Right lobe of liver (tissue), 6 donors: ENCODE data around the gene IL6R. TPM values are rescaled to one million over a fixed set of nuclear protein-coding genes. Genes with fewer than 3 reads are reported as not detected.

ENCODE experiments used
- ATAC-seq, 4 donors: fragments of 200-7000 bp; cut with Tn5 transposase; one replicate each; pipeline ENCODE4 v1.9.1; 2020; ENCODE audit warnings: mild to moderate bottlenecking in 4 of 4, moderate library complexity in 4 of 4
- DNase-seq, 3 donors: peaks; one replicate each; pipeline ENCODE4 v3.0.0-alpha.2; 2020
- H3K27ac ChIP-seq, 3 donors: fragments of 200-600 bp; one replicate each; pipeline ENCODE4 v1.8.0; 2022
- H3K27me3 ChIP-seq, 2 donors: fragments of 200-600 bp; one replicate each; pipeline ENCODE4 v1.8.0; 2022
- H3K36me3 ChIP-seq, 4 donors: fragments of 200-600 bp; sonication (generic) in 1 of 4; one replicate each; pipeline versions ENCODE4 v1.5.1 to v1.8.0; 2017 to 2022; ENCODE audit warnings: control low read depth in 1 of 4
- H3K4me1 ChIP-seq, 4 donors: fragments of 200-600 bp; sonication (generic) in 1 of 4; one replicate each; pipeline versions ENCODE4 v1.5.1 to v1.8.0; 2017 to 2022; ENCODE audit warnings: control low read depth in 1 of 4
- H3K4me3 ChIP-seq, 3 donors: fragments of 200-600 bp; one replicate each; pipeline ENCODE4 v1.8.0; 2022
- H3K9me3 ChIP-seq, 4 donors: fragments of 200-600 bp; sonication (generic) in 1 of 4; one replicate each; pipeline versions ENCODE4 v1.5.1 to v1.8.0; 2017 to 2022; ENCODE audit warnings: control low read depth in 1 of 4
- CTCF ChIP-seq, 4 donors: fragments of 200-600 bp in 3 of 4; fragments of 450-650 bp in 1 of 4; IDR thresholded peaks; one replicate each; pipeline versions ENCODE4 v1.5.1 to v1.8.0; 2016 to 2022; ENCODE audit warnings: antibody characterized with exemption in 4 of 4, mild to moderate bottlenecking in 2 of 4
- POLR2A ChIP-seq: fragments of 450-650 bp; IDR thresholded peaks from one replicate; pipeline ENCODE4 v1.6.1; 2017; ENCODE audit warnings: antibody characterized with exemption, mild to moderate bottlenecking
- WGBS: methylation state at CpG from one replicate; pipeline ENCODE4 v1.1.6; 2018; ENCODE audit warnings: low coverage, low lambda C conversion rate; ENCODE audit not compliant: insufficient coverage; ENCODE audit errors: missing lambda C conversion rate; 5-methylcytosine and 5-hydroxymethylcytosine counted together
- intact Hi-C, 2 donors: fragments of 100-400 bp; cut with DNase I; formaldehyde crosslinking; loops; one replicate each; pipeline versions ENCODE4 v1.11.2 to v1.14.1; 2022
- total RNA-seq, 6 experiments: library from RNA; depleted of rRNA in 2 of 6; stranded (reverse); fragments of >200 nt in 2 of 6; fragmentation: NEBNext Ultra II Directional in 3 of 6; extraction: Animal tissue kit (Norgen Biotek cat#: 25700) in 3 of 6; gene quantifications; one replicate each; pipeline versions ENCODE4 v1.1.0 to v1.2.4, GENCODE V29; 2016 to 2023
- donor health status: DM: no; HTN: yes; CAD: no.
- donor health status: DM: no; HTN: no; CAD: no.
- donor health status: DM: no; HTN: no; CAD: no.
- donor health status: DM: no; HTN: yes; CAD: no.
- donor health status: DM: no; HTN: yes; CAD: no.

The IL6R gene
- total RNA-seq, 6 experiments from 2014 or later, result 32.2 to 145 (median 68.2) TPM

DNA sequence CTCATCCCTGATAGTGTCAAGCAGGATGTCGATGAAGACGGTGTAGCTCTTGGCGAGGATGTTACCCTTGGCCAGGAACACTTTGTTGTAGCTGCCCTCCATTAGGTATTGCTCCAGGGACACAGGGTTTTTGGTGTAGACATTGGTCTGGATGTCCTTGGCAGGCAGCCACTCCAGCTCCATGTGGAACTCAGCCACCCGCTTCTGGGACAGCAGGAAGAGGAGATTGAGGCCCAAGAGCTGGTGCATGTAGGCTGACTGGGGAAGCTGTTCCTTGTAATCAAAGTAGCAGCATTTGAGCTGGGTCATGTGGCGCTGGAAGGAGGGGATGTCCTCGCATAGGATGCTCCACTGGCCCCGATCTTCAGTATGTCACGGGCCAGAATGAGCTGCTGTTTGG, 9.5 kb downstream of the IL6R start:
- Histone ChIP-seq H3K4me3 (peak overlapping the region in 2 of 3 donors; percentile 12 to 20), H3K36me3 (no peaks in the 10 kb centered on the region), H3K4me1 (peaks cover 0 to 90% (median 39%) of the 10 kb centered on the region in 4 donors), H3K27ac (peak overlapping the region; percentile 40 to 98 (median 94)), H3K27me3 (no peaks in the 10 kb centered on the region), H3K9me3 (no peaks in the 10 kb centered on the region)
- 19% methylated on average over 4 of the region's 8 CpGs for WGBS
- peak; percentile 27 for TF ChIP-seq POLR2A
- no peak for TF ChIP-seq CTCF (IDR thresholded peaks at IDR 0.05)
- DNase-seq, result peak; percentile 84 to 95 (median 90)
- intact Hi-C loops, result no loop called here
- ATAC-seq, result peak; percentile 22 to 49 (median 24)

- Histone ChIP-seq H3K9me3 (no peaks in the 10 kb centered on the region), H3K4me3 (no peak overlapping the region), H3K4me1 (peaks cover 0 to 92% (median 46%) of the 10 kb centered on the region in 4 donors), H3K27me3 (no peaks in the 10 kb centered on the region), H3K27ac (peak overlapping the region; percentile 17 to 98 (median 94)), H3K36me3 (peaks cover 0 to 5% (median 0%) of the 10 kb centered on the region in 4 donors)
- intact Hi-C loops, result no loop called here
- no peak for DNase-seq
- WGBS, result 90% methylated on average over 5 of the region's 10 CpGs
- no peak for ATAC-seq
- no peak for TF ChIP-seq CTCF (IDR thresholded peaks at IDR 0.05)
- no peak for TF ChIP-seq POLR2A
Measured at GRCh38 chr1:154416471-154417337, 11.6 kb downstream of the IL6R start.

DNA sequence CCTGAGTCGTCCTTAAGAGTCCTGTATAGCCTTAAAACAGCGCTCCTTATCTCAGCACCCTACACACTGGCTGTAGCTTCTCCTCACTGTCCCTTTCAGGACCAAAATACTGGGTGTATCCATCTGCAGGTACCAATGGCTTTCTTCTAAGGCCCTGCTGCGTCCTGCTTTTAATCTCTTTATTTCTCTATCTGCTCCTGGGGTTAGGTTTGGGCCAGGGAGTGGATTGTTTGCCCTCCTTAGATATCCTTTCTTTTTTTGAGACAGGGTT, 12.1 kb downstream of the IL6R start:
- DNase-seq, result no peak
- ATAC-seq, result no peak
- TF ChIP-seq POLR2A, result no peak
- no peak for TF ChIP-seq CTCF (IDR thresholded peaks at IDR 0.05)
- no peaks in the 10 kb centered on the region for H3K27me3 ChIP-seq
- peaks cover 0 to 92% (median 46%) of the 10 kb centered on the region in 4 donors for H3K4me1 ChIP-seq
- H3K4me3 ChIP-seq, result no peak overlapping the region
- H3K36me3 ChIP-seq, result peaks cover 0 to 5% (median 0%) of the 10 kb centered on the region in 4 donors
- intact Hi-C loops, result no loop called here
- 75% methylated on average over 1 of the region's 3 CpGs for WGBS
- peak overlapping the region; percentile 17 to 98 (median 94) for H3K27ac ChIP-seq
- no peaks in the 10 kb centered on the region for H3K9me3 ChIP-seq

GRCh38 chr1:154418062-154418921, 13.1 kb downstream of the IL6R start:
- no peaks in the 10 kb centered on the region for H3K27me3 ChIP-seq
- DNase-seq (peak; percentile 88 to 98 (median 95)), ATAC-seq (peak; percentile 61 to 77 (median 73))
- H3K27ac ChIP-seq, result peak overlapping the region; percentile 94 to 98 (median 94)
- intact Hi-C loops, result no loop called here
- peak overlapping the region in 2 of 3 donors; percentile 32 to 35 for H3K4me3 ChIP-seq
- H3K36me3 ChIP-seq, result peaks cover 0 to 5% (median 0%) of the 10 kb centered on the region in 4 donors
- TF ChIP-seq CTCF (IDR thresholded peaks at IDR 0.05), result no peak
- peak; percentile 49 for TF ChIP-seq POLR2A
- no peaks in the 10 kb centered on the region for H3K9me3 ChIP-seq
- H3K4me1 ChIP-seq, result peaks cover 0 to 92% (median 50%) of the 10 kb centered on the region in 4 donors
- 30% methylated on average over 17 of the region's 17 CpGs for WGBS
